Progenitor cell of endocrine pancreas (in vitro differentiated cells): Measurements from ENCODE around the gene DGLUCY. TPM values are rescaled to one million over a fixed set of nuclear protein-coding genes. Genes with fewer than 3 reads are reported as not detected.

ENCODE experiments used
- DNase-seq: peaks from one replicate; pipeline ENCODE4 v3.0.0; 2021; ENCODE audit warnings: low spot score; ENCODE audit not compliant: unreplicated experiment
- H3K27ac Mint-ChIP-seq: 2 replicates; pipeline ENCODE4 v1.8.0; 2021; ENCODE audit warnings: mild to moderate bottlenecking, moderate library complexity, mixed read lengths
- H3K27me3 Mint-ChIP-seq: 2 replicates; pipeline ENCODE4 v1.8.0; 2021; ENCODE audit warnings: mixed read lengths
- H3K36me3 Mint-ChIP-seq: 2 replicates; pipeline ENCODE4 v1.8.0; 2022; ENCODE audit warnings: mixed read lengths; ENCODE audit not compliant: insufficient read depth
- H3K4me1 Mint-ChIP-seq: 2 replicates; pipeline ENCODE4 v1.8.0; 2021; ENCODE audit warnings: low read depth, mixed read lengths
- H3K4me3 Mint-ChIP-seq: 2 replicates; pipeline ENCODE4 v1.8.0; 2021; ENCODE audit warnings: low read depth, mild to moderate bottlenecking, moderate library complexity, mixed read lengths
- H3K9me3 Mint-ChIP-seq: 2 replicates; pipeline ENCODE4 v1.8.0; 2021; ENCODE audit warnings: low read depth, mixed read lengths
- CTCF ChIP-seq: fragments of 200-600 bp; sonication (generic); IDR thresholded peaks from one replicate; pipeline ENCODE4 v1.5.0; 2021; ENCODE audit warnings: antibody characterized with exemption, mild to moderate bottlenecking; ENCODE audit not compliant: unreplicated experiment
- total RNA-seq: library from RNA; stranded (reverse); gene quantifications from 2 replicates; pipeline ENCODE4 v1.2.1, GENCODE V29; 2021

Gene DGLUCY
- total RNA-seq, 1 donor from 2014 or later = 83.3 TPM

- peaks cover 37% of the 10 kb centered on the region for H3K36me3 Mint-ChIP-seq
- no peak overlapping the region for H3K27ac Mint-ChIP-seq
- peaks cover 6% of the 10 kb centered on the region for H3K9me3 Mint-ChIP-seq
- DNase-seq = no peak
- no peak overlapping the region for H3K4me3 Mint-ChIP-seq
- H3K4me1 Mint-ChIP-seq = no peaks in the 10 kb centered on the region
- no peaks in the 10 kb centered on the region for H3K27me3 Mint-ChIP-seq
- no peak for TF ChIP-seq CTCF
Observed at GRCh38 chr14:91215381-91215780, 101.5 kb downstream of the DGLUCY start.

DNA sequence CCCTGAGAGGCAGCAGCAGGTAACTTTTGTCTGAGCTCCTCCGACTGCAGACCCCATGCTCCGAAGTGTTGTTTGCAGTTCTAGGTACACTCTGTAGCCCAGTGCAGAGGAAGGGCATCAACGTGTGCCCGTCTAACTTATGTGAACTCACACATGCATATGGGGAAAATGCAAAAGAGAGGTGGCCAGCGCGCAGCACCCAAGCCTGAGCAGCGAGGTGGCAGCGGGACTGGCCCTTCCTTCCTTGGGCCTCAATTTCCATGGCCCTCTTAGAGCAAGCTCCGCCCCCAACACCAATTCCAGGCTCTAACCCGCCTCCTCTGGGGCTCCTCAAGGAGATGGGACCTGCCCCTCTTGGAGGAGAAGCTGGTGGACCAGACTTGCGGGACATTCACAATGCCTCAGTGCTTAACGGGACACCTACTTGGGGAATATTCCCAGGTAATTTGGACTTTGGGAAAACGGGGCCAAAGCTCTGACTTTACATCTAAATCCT lies 102.9 kb downstream of the DGLUCY start:
- Mint-ChIP-seq H3K4me3 (no peak overlapping the region), H3K27ac (no peak overlapping the region), H3K27me3 (no peaks in the 10 kb centered on the region), H3K4me1 (no peaks in the 10 kb centered on the region), H3K36me3 (peaks cover 31% of the 10 kb centered on the region), H3K9me3 (no peaks in the 10 kb centered on the region)
- no peak for DNase-seq
- TF ChIP-seq CTCF = no peak

DNA sequence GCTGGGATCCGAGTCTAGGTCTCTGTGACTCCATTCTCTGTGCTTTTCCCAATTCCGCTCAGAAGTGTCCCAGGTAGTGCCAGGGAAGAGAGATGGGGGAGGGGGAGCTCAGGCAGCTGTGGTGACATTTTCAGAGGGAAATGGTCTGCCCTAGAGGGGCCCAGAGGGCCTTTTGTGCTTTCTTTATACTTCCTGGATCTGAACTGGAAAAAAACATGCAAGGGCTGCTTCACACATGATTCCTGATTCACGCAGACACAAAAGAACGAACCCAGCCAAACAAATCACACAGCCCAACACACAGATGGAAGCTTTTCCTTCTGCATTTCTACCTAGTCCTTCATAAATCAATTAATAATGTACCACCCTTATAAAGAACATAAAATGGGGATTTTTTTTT lies 104.1 kb downstream of the DGLUCY start:
- no peak overlapping the region for H3K27ac Mint-ChIP-seq
- H3K4me1 Mint-ChIP-seq = no peaks in the 10 kb centered on the region
- peaks cover 34% of the 10 kb centered on the region for H3K36me3 Mint-ChIP-seq
- no peak for DNase-seq
- TF ChIP-seq CTCF = no peak
- no peaks in the 10 kb centered on the region for H3K27me3 Mint-ChIP-seq
- H3K4me3 Mint-ChIP-seq = no peak overlapping the region
- no peaks in the 10 kb centered on the region for H3K9me3 Mint-ChIP-seq

GRCh38 chr14:91219517-91220389 lies 105.9 kb downstream of the DGLUCY start:
- Mint-ChIP-seq H3K4me3 (no peak overlapping the region), H3K4me1 (no peaks in the 10 kb centered on the region), H3K27me3 (no peaks in the 10 kb centered on the region), H3K27ac (peak overlapping the region; percentile 14), H3K9me3 (no peaks in the 10 kb centered on the region), H3K36me3 (peaks cover 29% of the 10 kb centered on the region)
- TF ChIP-seq CTCF = no peak
- DNase-seq = no peak

DNA sequence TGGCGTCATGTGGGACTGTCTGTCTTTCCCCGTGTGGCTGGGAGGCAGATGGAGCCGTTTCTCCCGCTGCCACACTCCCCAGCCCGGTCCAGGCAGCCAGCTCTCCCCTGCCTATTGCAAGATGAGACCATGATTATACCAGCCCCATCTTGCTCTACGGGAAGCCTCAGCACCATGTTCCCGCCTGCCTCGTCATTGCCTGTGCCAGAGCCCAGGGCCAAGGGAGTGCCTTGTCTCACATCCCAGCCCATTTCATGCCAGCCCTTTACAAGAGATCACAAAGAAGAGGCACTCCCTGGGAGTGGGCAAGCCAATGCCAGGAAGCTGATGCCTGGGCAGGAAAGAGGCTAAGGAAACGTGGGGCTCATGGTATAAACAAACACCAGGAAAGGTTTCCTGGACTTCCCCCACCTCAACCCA lies 106.7 kb downstream of the DGLUCY start:
- no peaks in the 10 kb centered on the region for H3K27me3 Mint-ChIP-seq
- no peak for TF ChIP-seq CTCF
- H3K9me3 Mint-ChIP-seq = no peaks in the 10 kb centered on the region

More for the DNA sequence above, 106.7 kb downstream of the DGLUCY start:
- no peak for DNase-seq
- Mint-ChIP-seq H3K4me3 (no peak overlapping the region), H3K36me3 (peaks cover 29% of the 10 kb centered on the region), H3K27ac (no peak overlapping the region), H3K4me1 (no peaks in the 10 kb centered on the region)
